Femur (tissue), 1 donor: ENCODE data around the gene EPB42.
A peak's percentile ranks its signal among the peaks of the same experiment; 100 is the strongest.
"Not testable (repeated sequence)": the region's sequence is repeated elsewhere in the genome, so short reads cannot be mapped to it uniquely, and the experiment has no call there.

Experiments used
- DNase-seq: peaks from one replicate; pipeline ENCODE4 v3.0.0-alpha.2; 2017

EPB42 gene

DNA sequence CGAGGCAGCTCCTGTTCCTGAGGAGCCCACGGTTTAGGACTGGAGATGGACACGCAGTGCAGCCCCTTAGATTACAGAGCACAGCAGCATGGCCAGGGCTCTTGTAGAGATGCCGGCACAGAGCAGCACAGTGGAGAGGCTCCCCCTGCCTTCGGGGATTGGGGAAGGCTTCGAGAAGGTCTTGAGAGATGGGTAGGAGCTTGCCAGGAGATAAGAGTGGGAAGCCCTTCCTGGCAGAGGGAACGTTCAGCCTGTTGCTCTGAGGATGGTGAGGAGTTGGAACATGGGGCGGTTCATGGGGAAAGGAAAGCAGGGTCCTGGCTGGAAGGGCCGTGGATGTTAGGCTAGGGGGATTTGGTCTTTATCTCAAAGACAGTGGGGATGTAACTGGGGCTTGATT is 10.0 kb downstream of the EPB42 start:
- DNase-seq: no peak

DNA sequence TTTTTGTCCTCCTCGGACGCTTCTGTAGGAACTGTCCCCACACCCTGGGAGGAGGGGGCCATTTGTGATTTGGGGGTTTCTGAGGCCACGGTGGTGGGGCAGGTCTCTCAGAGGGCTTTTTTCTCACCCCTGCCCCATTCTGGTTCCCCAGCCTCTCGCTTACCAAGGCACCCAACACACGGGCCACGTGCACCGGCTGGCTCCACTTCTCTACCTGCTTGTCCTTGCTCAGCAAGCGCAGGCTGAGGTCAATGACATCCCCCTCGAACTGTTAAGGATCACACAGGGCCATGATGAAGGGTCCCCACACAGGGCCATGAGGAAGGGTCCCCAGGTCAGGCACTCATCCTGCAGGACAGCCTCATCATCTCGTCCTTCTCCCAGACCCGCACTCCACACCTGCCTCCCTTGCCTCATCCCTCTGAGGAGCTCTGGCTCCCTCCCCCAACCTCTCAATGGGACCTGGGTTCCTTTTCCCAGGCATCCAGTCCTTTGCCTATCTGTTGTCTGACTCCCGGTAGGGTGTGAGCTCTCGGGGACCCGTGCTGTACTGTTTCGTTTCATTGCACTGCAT is 10.6 kb downstream of the EPB42 start:
- no peak for DNase-seq

DNA sequence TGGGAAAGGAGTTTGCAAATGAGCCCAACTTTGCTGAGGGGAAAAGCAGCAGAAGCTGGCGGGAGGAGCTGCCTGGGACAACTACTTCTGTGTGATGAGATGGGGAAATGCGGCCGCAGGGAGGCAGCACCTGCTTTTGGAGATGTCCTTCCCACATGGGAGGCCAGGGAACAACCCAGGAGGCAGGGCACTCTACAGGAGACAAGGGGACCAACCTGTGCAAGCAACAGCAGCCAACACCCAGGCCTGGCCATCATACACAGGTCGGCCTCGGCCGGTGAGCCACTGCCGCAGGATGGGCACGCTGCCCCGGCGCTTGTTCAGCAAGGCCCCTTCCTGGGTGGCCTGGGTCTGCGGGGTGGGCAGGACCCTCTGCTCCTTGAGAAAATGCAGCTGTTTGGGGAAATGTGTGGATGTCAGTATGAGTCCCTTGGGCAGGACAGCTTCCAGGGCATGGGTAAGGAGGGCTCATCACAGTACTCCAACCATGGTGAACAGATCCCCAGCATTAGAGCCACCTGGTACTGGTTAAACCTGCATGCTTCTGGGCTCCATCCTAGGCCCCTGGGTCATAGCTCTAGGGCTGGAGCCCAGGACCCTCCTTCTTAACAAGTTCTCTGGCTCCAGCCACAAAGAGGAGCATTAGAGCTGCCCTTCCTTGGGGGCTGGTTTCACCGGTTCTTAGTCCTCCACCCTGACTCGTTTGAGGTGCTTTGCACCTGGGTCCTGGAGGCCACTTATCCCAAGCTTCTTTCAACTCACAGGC is 11.6 kb downstream of the EPB42 start:
- DNase-seq: no peak

DNA sequence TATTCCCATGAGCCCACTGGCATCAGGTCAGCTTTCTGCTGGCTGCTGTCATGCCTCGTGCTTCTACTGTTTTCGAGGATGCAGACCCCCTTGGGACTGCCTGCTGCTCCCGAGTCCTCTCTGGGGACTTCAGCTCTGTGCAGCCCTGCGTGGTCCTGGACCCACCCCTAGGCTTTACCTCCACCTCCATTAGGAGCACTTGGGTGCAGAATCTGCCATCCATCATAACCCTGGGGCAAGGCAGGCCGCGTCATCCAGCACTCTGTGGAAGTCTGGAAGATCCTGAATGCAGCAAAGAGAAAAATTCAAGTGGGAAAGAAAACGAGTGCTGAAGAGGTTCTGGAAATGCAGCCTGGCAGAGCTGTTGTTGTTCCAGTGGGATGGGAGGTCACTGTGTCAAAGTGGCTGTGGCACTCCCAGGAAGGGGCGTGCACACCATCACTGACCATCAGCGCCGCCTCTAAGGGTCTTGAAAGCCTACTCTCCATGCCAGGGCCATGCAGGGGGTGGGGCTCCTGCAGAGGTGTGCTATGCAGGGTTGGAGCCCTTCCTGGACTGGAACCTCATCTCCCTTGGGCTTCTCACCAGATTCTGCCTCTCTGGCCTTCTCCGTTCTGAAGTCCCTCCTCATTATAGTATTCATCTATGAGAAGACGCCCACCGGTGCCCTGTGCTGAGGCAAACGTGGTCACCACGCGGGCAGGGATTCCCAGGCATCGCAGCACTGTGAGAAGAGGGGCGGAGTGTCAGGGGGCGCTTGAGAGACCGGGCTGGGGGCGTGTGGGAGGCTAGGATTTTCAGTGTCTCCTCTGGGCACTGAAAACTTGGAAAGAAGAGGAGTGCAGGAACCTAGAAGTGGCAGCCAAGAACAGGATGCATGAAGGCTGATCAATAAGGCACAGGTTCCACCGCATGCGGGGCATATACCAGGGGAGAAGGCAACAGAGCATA is 12.5 kb downstream of the EPB42 start:
- DNase-seq: no peak

DNA sequence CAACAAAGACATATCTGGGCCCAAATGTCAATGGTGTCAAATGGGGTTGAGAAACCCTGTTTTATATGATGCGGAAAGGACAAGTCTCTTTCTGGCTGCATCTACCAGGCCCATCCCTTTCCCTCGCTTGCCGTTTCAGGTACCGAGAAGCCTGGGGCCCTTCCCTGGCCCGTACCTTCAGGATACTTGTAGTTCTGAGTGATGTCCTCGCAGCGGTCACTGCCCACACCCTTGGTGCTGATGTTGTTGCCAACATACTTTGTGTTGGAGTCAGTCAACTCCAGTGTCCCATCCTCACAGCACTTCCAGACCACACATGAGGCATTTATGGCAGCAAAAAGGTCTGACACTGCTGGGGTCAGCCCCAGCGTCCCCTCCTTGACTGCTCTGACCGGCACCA is 13.8 kb downstream of the EPB42 start:
- DNase-seq: no peak

DNA sequence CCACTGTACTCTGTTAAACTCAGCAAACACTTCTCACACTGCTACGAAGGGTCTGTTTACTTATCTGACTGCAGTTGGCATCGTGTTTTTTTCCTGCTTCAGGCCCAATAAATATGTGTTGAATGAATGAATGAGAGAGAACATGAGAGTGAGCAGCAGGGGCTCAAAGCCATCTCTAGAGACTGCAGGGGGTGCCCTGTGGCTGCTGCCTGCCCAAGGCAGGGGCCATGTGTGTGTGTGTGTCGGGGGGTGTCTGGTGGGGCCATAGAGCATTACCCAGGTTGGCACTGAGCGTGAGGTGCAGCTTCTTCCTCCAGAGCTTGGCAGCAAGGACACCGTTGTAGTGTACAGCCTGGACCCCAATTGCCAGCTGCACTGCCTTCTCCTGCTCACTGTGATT is 14.8 kb downstream of the EPB42 start:
- no peak for DNase-seq

DNA sequence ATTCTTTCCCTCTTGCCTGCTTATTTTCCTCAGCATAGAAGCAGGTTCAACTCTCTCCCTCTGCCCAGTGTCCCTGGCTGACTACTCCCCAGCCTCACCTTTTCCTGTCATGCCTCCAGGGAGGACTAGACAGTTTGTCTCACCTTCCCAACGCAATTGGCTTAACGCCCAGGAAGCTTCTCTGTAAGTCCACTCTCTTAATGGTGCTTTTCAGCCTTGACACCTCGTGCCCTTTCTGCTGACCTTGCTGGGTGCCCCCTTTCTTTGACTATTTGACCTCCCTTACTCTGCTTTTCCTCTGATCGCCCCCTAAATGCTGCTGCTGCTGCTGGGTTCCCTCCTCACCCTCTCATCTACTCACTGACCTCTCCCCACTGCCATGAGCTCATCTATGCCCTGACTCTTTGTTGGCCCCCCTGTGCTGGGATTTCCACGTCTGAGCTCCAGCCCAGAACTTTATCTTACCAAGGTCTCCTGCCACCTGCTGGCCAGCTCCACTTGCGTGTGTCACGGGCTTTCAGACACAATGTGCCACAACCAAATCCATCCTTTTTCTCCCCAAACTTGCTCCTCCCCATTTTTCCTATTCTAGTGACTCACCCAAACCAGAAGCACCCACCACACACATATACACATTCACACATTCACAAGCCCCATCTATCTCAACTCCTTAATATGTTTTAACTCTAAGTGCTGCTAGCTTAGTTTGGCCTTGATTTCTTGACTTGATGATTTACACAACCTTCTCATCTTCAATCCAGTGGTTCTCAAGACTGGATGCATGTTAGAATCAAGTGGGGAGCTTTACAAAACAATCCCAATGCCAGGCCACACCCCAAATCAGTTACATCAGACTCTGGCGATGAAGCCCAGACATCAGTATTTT is 16.6 kb downstream of the EPB42 start:
- DNase-seq: peak; percentile 47

DNA sequence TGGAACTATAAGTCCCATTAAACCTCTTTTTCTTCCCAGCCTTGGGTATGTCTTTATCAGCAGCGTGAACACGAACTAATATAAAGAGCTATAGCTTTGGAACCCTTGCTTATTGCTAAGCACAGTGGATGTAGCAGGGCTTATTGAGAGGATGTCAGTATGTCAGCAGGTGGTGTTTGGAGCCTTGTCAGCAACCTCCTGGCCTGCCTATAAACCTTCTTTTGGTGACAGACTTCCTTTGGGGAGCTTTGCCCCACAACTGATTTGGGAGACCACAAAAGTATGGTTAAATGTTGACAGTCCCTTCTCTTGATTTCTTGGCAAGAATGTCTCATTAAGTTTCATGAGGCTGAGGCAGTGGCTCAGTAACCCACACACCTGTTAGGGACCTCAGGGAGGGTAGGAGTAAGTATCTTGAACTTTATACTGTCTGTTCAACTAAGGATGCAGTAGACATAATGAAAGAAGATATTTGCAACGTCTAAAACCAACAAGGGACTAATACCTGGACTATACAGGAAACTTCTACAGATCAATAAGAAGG is 20.8 kb downstream of the EPB42 start:
- DNase-seq: no peak

DNA sequence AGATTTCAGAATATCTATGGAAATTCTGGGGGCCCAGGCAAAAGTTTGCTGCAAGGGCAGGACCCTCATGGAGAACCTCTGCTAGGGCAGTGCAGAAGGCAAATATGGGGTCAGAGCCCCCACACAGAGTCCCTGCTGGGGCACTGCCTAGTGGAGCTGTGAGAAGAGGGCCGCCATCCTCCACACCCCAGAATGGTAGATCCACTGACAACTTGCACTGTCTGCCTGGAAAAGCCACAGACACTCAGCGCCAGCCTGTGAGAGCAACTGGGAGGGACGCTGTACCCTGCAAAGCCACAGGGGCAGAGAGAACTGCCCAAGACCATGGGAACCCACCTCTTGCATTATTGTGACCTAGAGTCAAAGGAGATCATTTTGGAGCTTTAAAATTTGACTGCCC is 21.8 kb downstream of the EPB42 start:
- DNase-seq: no peak

DNA sequence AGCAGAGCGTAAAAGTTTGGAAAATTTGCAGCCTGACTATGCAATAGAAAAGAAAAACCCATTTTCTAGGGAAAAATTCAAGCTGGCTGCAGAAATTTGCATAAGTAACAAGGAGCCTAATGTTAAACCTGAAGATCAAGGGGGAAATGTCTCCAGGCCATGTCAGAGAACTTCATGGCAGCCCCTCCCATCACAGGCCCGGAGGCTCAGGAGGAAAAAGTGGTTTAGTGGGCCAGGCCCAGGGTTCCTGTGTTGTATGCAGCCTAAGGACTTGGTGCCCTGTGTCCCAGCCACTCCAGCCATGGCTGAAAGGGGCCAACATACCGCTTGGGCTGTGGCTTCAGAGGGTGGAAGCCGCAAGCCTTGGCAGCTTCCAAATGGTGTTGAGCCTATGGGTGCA is 22.3 kb downstream of the EPB42 start:
- DNase-seq: not testable (repeated sequence)

DNA sequence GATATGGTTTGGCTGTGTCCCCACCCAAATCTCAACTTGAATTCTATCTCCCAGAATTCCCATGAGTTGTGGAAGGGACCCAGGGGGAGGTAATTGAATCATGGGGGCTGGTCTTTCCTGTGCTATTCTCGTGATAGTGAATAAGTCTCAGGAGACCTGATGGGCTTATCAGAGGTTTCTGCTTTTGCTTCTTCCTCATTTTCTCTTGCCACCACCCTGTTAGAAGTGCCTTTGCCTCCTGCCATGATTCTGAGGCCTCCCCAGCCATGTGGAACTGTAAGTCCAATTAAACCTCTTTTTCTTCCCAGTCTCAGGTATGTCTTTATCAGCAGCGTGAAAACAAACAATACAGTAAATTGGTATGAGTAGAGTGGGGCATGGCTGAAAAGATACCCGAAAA is 23.0 kb downstream of the EPB42 start:
- DNase-seq: not testable (repeated sequence)

DNA sequence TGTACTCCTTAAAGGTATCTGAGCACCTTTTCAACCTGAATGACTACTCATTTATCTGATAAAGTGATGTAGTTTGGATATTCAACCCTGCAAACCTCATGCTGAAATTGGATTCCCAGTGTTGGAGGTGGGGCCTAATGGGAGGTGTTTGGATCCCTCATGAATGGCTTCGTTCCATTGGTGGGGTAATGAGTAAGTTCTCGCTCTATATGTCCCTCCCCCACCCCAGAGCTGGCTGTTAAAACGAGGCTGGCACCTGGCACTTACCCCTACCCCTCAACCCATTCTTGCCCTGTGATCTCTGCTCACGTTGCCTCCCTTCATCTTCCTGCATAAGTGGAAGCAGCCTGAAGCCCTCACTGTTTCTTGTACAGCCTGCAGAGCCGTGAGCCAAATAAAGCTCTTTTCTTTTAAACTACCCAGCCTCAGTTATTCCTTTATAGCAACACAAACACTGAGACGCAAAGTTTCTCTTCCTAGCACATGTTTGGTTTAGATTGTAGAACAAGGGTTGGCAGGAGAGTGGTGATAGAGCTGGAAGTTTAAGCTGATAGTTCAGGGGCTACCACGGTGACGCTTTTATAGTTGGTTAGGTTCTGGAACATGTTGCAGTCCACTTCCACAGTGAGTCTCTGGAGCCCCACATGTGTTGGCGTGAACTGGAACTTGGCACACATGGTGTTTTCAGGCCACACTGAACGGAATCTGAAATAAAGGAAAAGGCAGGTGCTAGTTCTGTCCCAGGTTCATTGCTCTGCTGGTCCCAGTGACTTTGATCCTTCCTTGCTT is 23.9 kb downstream of the EPB42 start:
- no peak for DNase-seq

DNA sequence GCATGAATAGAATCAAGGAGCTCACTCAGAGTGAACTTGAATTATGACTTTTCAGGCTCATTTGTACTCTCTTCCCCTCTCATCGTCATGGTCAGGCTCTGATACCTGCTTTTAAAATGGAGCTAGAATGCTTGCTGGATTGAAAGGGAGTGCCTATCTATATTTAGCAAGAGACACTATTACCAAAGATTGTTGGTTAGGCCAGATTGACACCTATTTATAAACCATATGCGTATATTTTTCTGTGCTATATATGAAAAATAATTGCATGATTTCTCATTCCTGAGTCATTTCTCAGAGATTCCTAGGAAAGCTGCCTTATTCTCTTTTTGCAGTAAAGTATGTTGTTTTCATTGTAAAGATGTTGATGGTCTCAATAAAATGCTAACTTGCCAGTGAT is 26.0 kb downstream of the EPB42 start:
- DNase-seq: no peak

DNA sequence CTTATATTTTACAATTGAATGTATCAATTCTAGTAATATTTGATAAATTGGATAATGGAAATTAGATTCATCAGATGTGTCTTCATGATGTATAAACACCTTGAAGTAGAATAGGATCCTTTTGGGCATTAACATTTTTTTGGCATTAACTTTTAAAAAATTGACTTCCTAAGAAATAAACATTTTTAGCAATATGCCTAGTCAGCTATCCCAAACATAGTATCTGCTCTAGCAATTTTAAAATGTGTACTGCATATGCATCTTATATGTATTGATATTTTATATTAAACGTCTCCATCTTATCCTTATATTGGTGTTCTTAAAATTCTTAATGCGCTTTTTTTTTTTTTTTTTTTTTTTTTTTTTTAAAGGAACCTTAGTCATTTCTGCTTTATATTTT is 27.1 kb downstream of the EPB42 start:
- DNase-seq: no peak

DNA sequence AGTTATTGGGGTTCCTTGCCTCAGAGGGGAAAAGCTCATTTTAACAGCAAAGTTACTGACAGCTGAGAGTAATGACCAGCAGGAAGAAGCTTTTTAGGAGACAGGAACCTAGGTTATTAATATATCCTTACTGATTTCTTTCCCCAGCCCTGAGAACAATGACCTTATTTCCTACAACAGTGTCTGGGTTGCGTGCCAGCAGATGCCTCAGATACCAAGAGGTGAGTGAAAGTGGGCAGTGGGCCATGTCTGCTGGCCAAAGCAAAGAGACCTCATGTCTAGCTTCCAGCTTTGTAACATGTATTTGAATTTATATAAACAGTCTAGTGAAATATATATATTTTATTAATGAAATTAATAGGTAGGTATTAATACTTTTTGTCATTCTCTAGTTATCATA is 30.6 kb downstream of the EPB42 start:
- DNase-seq: no peak

DNA sequence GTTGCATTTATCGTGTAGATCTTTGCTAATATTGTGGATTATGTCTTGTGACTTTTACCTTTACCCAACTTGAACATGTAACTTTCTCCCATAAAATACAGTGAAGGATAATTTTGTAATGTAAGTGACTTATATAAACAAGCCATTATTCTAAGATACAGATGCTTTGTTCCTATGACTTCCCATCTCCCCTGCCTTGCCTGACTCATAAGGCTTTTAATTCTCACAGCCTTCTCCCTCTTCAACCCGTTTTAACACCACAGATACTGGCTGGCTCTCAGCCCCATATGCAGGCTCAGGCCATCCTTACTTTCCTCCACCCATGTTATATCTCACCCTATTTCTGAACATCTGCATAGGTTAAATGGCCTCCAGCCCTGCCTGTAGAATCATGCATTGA is 31.5 kb downstream of the EPB42 start:
- no peak for DNase-seq

DNA sequence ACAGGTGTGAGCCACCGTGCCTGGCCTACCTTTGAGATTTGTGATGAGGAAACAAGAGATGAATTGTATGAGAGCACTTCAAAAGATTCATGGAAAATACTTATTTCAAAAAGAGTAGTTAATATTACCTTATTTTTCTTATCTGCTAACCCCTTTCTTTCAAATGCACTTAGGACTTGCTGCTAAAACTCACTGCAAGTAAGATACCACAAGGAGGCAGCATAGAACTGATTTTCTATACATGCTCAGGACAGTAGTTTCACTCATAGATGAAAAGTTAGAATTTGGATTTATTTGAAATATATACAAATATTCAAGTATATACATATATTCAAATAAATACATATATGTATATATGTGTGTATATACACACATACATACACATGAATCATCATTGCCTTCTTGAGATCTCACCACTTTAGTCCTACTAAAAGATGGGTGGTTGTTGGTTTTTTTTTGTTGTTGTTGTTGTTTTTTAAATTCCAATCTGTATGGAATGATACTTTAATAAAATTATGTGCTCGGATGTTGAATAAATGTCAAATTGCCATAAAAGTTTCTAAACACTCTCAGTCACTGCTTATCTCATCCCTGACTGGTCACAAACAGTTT is 33.2 kb downstream of the EPB42 start:
- no peak for DNase-seq

DNA sequence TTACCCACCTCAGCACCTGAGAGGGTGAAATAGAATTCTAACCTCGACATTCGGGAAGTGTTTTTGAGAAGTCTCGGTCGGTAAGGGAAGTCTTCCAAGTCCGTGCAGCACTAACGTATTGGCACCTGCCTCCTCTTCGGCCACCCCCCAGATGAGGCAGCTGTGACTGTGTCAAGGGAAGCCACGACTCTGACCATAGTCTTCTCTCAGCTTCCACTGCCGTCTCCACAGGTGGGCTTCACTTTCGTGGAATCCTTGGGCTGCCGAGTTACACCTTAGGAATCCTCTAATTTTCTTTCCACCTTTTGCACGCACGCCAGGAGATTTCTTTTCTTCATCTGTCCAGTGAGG is 34.8 kb downstream of the EPB42 start:
- DNase-seq: no peak

DNA sequence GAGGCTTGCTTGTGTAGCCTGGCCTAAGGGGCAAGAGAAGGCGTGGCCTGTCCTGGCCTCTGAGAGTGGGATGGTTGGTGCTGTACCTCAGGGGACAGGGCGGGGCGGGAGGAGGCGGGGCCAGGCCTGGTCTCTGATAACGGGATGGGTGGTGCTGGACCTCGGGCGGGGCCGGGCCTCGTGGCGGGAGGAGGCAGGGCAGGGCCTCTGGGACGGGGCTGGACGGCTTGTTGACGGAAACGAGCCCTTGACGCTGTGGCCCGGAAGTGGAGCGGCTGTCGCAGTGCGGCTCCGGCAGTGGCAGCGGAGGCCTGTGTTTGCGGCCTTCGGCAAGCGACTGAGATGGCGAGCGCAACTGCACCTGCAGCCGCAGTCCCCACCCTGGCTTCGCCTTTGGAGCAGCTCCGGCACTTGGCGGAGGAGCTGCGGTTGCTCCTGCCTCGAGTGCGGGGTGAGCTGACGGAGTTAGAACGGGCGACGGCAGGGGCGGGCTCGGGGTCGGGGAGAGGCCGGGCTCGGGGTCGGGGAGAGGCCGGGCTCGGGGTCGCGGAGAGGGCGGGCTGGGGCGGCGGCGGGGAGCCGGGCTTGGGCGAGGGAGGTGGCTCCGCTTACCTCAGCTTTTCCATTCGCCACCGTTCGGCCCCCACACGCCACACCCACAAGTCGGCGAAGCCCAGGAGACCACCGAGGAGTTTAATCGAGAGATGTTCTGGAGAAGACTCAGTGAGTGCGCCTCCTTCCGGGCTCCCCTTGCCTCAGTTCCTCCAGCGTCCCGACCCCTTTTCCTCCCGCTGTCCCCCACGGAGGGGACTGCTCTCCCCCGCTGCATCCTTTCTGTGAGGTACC is 35.4 kb downstream of the EPB42 start, which contains the start of gene CCNDBP1:
Gene CCNDBP1 (plus strand): TSS at position 247 of the 846 bp plus-strand sequence. CDS start 96 bp downstream, at position 343.
- peak; percentile 91 for DNase-seq
